HG02678 (cell line): ENCODE results near the gene OR2H2.

Experiments
- ATAC-seq: cut with Tn5 transposase; IDR thresholded peaks from one replicate; pipeline ENCODE4 v1.9.1; 2021; ENCODE audit warnings: mild to moderate bottlenecking, moderate library complexity; ENCODE audit not compliant: unreplicated experiment

OR2H2 gene

GRCh38 chr6:29628419-29629281, 43.7 kb downstream of the OR2H2 start:
- ATAC-seq: no peak

DNA sequence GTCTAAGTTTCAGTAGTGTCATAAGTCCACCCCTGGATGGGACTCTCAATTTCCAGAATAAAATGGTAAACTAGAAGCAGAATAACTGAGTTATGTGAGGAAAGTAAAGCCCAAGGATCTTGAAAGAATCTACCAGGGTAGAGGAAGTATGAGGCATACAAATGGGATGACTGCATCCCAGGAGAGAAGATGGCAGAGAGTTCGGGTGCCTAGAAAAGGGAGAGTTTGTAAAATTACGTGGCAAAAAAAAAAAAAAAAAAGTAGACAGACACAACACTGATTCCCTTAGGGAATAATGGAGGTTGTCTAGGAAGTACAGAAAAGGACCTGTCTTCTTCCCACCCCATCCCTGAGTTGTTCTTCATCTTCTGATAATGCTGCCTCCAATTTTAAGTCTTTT, 44.6 kb downstream of the OR2H2 start:
- no peak for ATAC-seq

- no peak for ATAC-seq
These were observed 45.4 kb downstream of the OR2H2 start for GRCh38 chr6:29630315-29630714.

- no peak for ATAC-seq
These were observed 46.4 kb downstream of the OR2H2 start for GRCh38 chr6:29631209-29631810.

DNA sequence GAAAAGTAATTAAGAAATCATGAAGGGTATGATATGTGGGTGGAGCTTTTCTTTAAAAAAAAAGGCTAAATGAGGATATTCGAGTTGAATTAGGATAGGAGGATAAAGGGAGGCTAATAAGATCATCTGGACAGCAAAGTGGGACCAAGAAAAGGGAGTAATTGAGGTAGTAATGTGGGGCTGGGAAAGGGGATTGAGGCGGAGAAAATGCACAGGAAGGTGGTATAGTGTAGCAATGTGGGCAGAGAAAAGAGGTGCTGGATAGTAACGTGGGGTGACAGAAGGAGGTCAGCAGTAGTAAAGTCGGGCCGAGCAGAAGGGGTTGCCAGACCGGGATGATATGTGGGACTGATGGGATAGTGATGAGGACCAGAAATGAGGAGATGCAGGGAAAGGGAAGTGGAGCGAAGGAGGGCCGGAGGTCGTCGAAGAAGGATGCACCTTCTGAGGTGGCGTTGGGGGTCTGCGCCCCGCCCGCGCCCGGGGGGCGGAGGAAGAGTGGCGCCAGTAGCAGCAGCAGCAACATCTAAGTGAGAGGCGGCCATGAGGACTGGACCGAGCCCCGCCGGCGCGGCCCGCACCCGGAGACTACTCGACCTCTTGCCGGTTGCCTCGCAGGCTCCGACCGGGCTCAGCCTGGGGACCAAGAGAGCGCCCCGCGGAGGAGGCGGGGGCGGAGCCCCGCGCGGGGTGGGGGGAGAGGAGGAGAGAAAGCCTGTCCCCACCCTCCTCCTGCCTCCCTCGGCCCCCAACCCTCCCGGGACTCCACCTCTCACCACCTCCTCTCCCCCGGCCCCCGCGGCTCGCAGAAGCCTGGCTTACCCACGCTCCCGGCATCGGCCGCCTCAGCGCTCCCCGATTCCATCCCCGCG, 47.2 kb downstream of the OR2H2 start:
- ATAC-seq: peak; percentile 35

- ATAC-seq: peak; percentile 72
These were observed 48.0 kb downstream of the OR2H2 start, which contains the start of gene GABBR1 for GRCh38 chr6:29632789-29633533. TSS of gene GABBR1 (minus strand) at chr6:29633183. CDS start at chr6:29632385, 798 bp downstream.

DNA sequence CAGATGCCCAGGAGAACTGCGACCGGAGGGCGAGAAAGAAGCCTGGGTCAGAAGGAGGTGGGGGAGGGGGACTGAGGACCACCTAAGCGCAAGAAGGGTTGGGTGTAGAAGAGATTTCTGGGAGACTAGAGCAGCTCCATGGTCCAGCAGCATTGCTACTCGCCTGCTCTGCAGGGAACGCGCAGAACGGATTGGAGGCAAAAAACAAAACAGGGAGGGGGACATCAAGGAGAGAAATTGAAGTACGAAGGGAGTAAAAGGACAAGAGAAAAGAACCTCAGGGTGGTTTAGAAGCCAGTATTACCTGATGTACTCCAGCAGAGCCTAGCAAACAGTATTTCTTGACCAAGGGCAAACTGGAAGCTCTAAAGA, 48.6 kb downstream of the OR2H2 start:
- ATAC-seq: no peak

DNA sequence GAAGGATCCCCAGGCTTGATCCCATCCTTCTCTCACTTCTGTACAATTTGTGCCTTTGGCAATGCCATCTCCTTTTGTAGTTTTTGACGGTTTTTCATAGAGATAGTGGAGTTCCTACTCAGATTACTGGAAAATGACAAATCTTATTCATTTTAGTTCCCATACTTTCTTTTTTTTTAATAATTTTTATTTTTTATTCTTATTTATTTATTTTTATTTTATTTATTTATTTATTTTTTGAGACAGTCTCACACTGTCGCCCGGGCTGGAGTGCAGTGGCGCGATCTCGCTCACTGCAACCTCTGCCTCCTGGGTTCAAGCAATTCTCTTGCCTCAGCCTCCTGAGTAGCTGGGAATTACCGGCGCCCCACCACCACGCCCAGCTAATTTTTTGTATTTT, 52.3 kb downstream of the OR2H2 start:
- ATAC-seq: no peak
